ENCODE results near the gene ARHGAP8. TPM values are rescaled to one million over a fixed set of nuclear protein-coding genes. Genes with fewer than 3 reads are reported as not detected.

The ARHGAP8 gene
- total and polyA plus RNA-seq, 2 experiments from 2014 or later: 62.8 to 64.9 TPM

GRCh38 chr22:44783581-44783980, 31.2 kb downstream of the ARHGAP8 start (continued):
- TF ChIP-seq ZNF462 (CRISPR knock-in tag; IDR thresholded peaks at IDR 0.05): no peak
- no peak for TF ChIP-seq STAT1 (IDR thresholded peaks at IDR 0.05; ENCODE audit: unreplicated experiment)
- TF ChIP-seq NANOG (IDR thresholded peaks at IDR 0.05; ENCODE audit: borderline replicate concordance): no peak
- no peak for TF ChIP-seq POLR2AphosphoS5 (IDR thresholded peaks at IDR 0.05; ENCODE audit: low read depth)
- TF ChIP-seq EZH2phosphoT487 (IDR thresholded peaks at IDR 0.05; ENCODE audit: unreplicated experiment): no peak
- TF ChIP-seq CREB1 (CRISPR knock-in tag; IDR thresholded peaks at IDR 0.05; ENCODE audit: low read depth): no peak

- Histone ChIP-seq H3K4me3 (no peak overlapping the region), H3K27me3 (ENCODE audit: insufficient read depth) (no peaks in the 10 kb centered on the region), H3K9me2 (ENCODE audit: insufficient read depth) (no peaks in the 10 kb centered on the region), H3F3A (replicated peaks; ENCODE audit: low read depth) (peaks cover 3% of the 10 kb centered on the region; the same call in 1 of the 2 replicates), H3K36me3 (ENCODE audit: insufficient read depth) (0 out of 2 replicates have a peak, but pooled peaks cover 7% of the 10 kb centered on the region), H3K4me2 (no peak overlapping the region), H3K4me1 (ENCODE audit: insufficient read depth) (no peaks in the 10 kb centered on the region; the same call in 1 of the 2 replicates), H3K27ac (ENCODE audit: low read depth) (no peak overlapping the region), H4K20me1 (replicated peaks; ENCODE audit: insufficient read depth) (peaks cover 6% of the 10 kb centered on the region; the same call in 1 of the 2 replicates), H2AFZ (no peak overlapping the region), H3K79me2 (replicated peaks; ENCODE audit: insufficient read depth) (peaks cover 13% of the 10 kb centered on the region)
- ATAC-seq: no peak
- DNase-seq (ENCODE audit: low spot score): no peak
- Mint-ChIP-seq H3K27ac (no peak overlapping the region), H3K4me3 (no peak overlapping the region), H3K27me3 (ENCODE audit: insufficient read depth, low read depth, poor library complexity) (peaks cover 14% of the 10 kb centered on the region), H3K4me1 (peaks cover 15% of the 10 kb centered on the region), H3K9me3 (no peaks in the 10 kb centered on the region), H3K36me3 (ENCODE audit: low read depth) (peaks cover 46% of the 10 kb centered on the region)
- TF ChIP-seq ETS1 (IDR thresholded peaks at IDR 0.05) (no peak), POLR2AphosphoS5 (IDR thresholded peaks at IDR 0.05; ENCODE audit: low read depth) (no peak), EZH2phosphoT487 (IDR thresholded peaks at IDR 0.05; ENCODE audit: unreplicated experiment) (no peak), CREB1 (CRISPR knock-in tag; IDR thresholded peaks at IDR 0.05; ENCODE audit: low read depth) (no peak), REST (IDR thresholded peaks at IDR 0.05; ENCODE audit: unreplicated experiment) (no peak), STAT1 (IDR thresholded peaks at IDR 0.05; ENCODE audit: unreplicated experiment) (no peak), JUNB (IDR thresholded peaks at IDR 0.05; ENCODE audit: unreplicated experiment) (no peak), CTCF (conservative IDR thresholded peaks at IDR 0.05; ENCODE audit: low read depth in 2 of 2) (no peak), ZNF114 (CRISPR knock-in tag; IDR thresholded peaks at IDR 0.05) (no peak), EZH2 (IDR thresholded peaks at IDR 0.05; ENCODE audit: low read depth, unreplicated experiment) (no peak), NANOG (IDR thresholded peaks at IDR 0.05; ENCODE audit: borderline replicate concordance) (no peak), ZNF331 (CRISPR knock-in tag; IDR thresholded peaks at IDR 0.05; ENCODE audit: low read depth) (no peak)
Observed at GRCh38 chr22:44786136-44786535, 33.8 kb downstream of the ARHGAP8 start.
